HG02973 (cell line): ENCODE results near the gene SSH2.

ENCODE experiments used
- ATAC-seq: cut with Tn5 transposase; IDR thresholded peaks from one replicate; pipeline ENCODE4 v1.9.1; 2021; ENCODE audit warnings: moderate library complexity; ENCODE audit not compliant: unreplicated experiment

SSH2 gene

GRCh38 chr17:29716566-29716965 is 213.5 kb downstream of the SSH2 start:
- no peak for ATAC-seq

- ATAC-seq = no peak
Measured at GRCh38 chr17:29715680-29716079, 214.3 kb downstream of the SSH2 start.

GRCh38 chr17:29714146-29714545 is 215.9 kb downstream of the SSH2 start:
- ATAC-seq = no peak

- no peak for ATAC-seq
Measured at GRCh38 chr17:29713626-29714025, 216.4 kb downstream of the SSH2 start.

- no peak for ATAC-seq
Measured at GRCh38 chr17:29711588-29712385, 218.2 kb downstream of the SSH2 start.

- ATAC-seq = no peak
Measured at GRCh38 chr17:29710891-29711418, 219.1 kb downstream of the SSH2 start.

GRCh38 chr17:29710520-29710884 is 219.5 kb downstream of the SSH2 start:
- ATAC-seq = no peak

GRCh38 chr17:29709866-29710519 is 220.0 kb downstream of the SSH2 start:
- ATAC-seq = no peak

- ATAC-seq = peak; percentile 5
Measured at GRCh38 chr17:29707212-29707571, 222.8 kb downstream of the SSH2 start.

- no peak for ATAC-seq
Measured at GRCh38 chr17:29706045-29706431, 224.0 kb downstream of the SSH2 start.

- ATAC-seq = no peak
Measured at GRCh38 chr17:29705386-29705785, 224.6 kb downstream of the SSH2 start.

- ATAC-seq = no peak
Measured at GRCh38 chr17:29699283-29699682, 230.7 kb downstream of the SSH2 start.

- ATAC-seq = no peak
Measured at GRCh38 chr17:29698837-29699236, 231.2 kb downstream of the SSH2 start.

- ATAC-seq = no peak
Measured at GRCh38 chr17:29698019-29698777, 231.8 kb downstream of the SSH2 start.

GRCh38 chr17:29697371-29697770 is 232.7 kb downstream of the SSH2 start:
- ATAC-seq = no peak

- no peak for ATAC-seq
Measured at GRCh38 chr17:29694918-29695563, 235.0 kb downstream of the SSH2 start.

GRCh38 chr17:29693751-29694150 is 236.3 kb downstream of the SSH2 start:
- no peak for ATAC-seq

GRCh38 chr17:29687596-29687995 is 242.4 kb downstream of the SSH2 start:
- ATAC-seq = no peak

GRCh38 chr17:29686993-29687590 is 242.9 kb downstream of the SSH2 start:
- no peak for ATAC-seq

- no peak for ATAC-seq
Measured at GRCh38 chr17:29683481-29683880, 246.5 kb downstream of the SSH2 start.

- ATAC-seq = no peak
Measured at GRCh38 chr17:29682987-29683386, 247.0 kb downstream of the SSH2 start.
